Activated T-helper 1 cell treated with Interleukin-2 at 50 U/mL for 16 hours (primary cell): Measurements from ENCODE around the gene PSME3.
"Not testable (repeated sequence)": the region's sequence is repeated elsewhere in the genome, so short reads cannot be mapped to it uniquely, and the experiment has no call there.

ENCODE experiments used
- DNase-seq: peaks from one replicate; pipeline ENCODE4 v3.0.0-alpha.2; 2020; ENCODE audit warnings: low read depth

Gene PSME3

DNA sequence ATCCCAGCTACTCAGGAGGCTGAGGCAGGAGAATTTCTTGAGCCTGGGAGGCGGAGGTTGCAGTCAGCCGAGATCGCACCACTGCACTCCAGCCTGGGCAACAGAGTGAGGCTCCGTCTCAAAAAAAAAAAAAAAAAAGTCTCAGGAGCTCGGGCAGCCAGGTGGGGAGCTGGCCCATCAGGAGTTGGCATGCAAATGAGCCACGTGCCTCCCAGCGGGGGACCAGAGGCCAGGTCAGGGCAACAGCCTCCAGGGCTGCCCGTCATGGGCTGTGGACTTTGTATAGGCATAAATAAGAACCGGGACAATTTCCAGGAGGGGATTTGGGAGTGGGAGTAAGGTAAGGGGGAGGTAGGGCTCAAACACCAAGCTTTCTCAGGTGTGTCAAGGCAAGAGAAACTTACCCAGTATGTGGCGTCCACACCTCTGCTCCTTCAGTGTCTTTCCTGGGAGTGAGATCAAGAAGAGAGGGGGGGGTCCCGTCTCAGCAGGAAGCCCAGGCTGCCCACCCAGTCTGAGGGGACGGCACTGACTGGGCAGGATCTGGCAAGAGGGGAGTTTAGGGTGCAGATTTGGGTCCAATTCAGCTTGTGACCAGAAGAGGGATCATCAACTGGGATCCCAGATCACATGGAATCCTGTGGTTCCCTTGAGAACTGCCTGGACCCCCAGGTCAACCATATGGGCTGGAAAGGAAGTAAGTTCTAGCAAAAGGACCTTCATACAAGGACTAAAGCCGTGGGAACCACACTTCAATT is 45.1 kb downstream of the PSME3 start:
- DNase-seq: no peak

DNA sequence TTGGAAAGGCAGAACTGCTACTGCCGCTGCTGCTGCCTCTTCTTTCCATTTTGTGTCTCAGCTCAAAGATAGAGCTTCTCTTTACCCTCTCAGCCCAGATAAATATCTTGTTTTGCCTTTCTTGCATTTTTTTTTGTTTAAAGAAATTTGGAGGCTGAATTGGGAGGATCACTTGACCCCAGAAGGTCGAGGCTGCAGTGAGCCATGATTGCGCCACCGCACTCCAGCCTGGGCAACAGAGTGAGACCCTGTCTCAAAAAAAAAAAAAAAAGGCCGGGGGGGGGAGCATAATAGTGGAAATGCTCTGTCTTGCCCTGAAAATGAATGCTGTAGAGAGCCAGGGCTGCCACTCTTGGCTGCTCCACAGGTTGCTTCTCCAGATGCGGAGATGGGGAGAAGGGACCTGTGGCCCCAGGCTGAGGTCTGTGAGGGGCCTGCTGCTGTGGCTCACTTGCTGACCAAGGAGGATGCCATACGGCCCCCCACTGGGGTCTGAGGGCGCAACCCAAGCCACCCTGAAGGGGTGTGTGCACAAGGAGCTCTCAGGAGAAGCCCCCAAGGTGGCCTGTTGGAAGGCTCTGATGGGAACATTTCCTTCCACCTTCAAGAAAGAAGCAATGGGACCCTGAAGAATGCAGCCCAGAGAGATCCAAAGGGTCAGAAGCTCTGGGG is 45.9 kb downstream of the PSME3 start:
- DNase-seq: no peak

DNA sequence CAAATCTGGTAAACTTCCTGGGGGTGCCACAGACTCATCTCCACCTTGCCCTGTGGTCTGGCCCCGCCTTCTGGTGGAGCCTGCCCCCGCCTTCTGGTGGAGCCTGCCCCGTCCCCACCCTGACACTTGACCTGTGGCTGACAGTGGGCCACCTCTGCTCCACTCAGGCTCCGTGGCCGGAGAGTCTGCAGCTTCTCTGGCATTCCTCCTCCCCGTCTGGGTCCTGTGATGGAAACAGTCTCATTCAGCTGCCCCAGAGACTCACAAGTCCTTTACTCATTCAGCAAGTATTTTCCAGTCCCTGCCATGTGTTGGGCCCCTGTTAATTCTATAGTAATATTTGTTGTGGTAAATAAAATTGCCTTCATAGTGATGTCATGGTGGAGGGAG is 46.4 kb downstream of the PSME3 start:
- DNase-seq: no peak

- no peak for DNase-seq
Measured at GRCh38 chr17:42880776-42881310, 47.6 kb downstream of the PSME3 start.

DNA sequence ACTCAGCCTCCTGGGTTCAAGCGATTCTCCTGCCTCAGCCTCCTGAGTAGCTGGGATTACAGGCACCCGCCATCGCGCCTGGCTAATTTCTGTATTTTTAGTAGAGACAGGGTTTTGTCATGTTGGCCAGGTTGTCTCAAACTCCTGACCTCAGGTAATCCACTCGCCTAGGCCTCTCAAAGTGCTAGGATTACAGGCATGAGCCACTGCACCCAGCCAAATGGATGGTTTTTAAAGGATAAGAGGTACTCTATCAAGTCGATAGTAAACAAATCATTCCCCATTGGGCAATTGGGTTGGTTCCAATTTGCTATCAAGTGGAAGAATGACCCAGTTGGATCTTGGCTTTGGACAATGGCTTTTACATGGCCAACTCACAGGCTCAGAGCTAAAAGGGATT is 48.5 kb downstream of the PSME3 start:
- not testable (repeated sequence) for DNase-seq

- DNase-seq: no peak
Measured at GRCh38 chr17:42882166-42882565, 49.0 kb downstream of the PSME3 start.

DNA sequence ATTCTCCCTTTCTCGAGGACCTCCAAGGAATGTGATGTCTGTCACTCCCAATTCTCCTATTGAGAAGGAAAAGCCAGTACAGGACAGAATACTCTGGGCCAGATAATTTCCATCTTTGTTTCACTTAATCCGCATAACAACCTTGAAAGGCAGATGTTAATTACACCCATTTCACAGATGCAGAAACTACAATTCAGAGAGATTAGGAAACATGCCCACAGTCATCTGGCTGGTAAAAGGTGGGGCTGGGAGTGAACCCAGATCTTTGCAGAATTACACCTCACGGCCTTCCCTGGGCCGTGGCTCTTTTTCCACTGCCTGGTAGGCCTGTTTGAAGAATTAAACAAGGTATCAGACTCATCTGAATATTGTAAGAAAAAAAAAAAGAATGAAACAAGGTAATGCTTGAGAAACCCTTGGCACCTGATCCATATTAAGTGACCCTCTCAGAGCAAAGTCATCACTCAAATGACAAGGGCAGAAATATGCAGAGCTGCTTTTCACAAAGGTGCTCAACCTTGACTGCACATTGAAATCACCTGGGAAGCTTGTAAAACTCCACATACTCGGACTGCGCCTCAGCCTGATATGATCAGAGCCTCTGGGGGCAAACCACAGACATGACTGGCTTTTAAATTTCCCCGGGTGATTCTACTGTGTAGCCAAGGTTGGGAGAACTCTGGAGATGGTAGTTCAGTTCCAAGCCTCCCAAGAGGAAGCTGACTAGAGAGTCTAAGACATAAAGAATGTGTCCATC is 50.8 kb downstream of the PSME3 start:
- DNase-seq: no peak

DNA sequence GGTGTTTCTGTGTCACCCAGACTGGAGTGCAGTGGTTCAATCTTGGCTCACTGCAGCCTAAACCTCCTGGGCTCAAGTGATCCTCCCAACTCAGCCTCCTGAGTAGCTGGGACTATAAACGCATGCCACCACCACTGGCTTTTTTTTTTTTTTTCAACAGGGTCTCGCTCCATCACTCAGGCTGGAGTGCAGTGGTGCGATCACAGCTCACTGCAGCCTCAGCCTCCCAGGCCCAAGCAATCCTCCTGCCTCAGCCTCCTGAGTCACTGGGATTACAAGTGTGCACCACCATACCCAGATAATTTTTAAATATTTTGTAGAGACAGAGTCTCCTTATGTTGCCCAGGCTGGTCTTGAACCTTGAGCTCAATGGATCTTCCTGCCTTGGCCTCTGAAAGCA is 52.6 kb downstream of the PSME3 start:
- DNase-seq: not testable (repeated sequence)

GRCh38 chr17:42886283-42887176 is 53.3 kb downstream of the PSME3 start:
- DNase-seq: no peak

DNA sequence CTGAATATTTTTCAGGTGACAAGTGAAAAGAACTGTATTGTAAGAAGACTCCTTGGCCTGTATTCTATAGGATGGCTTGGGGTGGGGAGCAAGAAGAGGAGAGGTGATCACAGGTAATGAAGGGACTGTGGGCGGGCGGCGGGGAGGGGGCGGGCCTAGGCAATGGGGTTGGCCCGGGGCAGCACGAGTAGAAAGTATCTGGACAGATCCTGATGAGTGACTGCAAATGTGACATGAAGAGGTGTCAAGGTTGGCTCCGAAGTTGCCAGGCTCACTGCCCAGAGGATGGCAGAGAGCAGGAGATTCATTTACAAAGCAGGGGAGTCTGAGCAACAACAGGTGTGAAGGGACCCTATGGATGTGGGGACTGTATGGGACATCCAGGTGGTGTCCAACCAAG is 56.6 kb downstream of the PSME3 start:
- DNase-seq: no peak

GRCh38 chr17:42891539-42892152 is 58.4 kb downstream of the PSME3 start:
- no peak for DNase-seq

DNA sequence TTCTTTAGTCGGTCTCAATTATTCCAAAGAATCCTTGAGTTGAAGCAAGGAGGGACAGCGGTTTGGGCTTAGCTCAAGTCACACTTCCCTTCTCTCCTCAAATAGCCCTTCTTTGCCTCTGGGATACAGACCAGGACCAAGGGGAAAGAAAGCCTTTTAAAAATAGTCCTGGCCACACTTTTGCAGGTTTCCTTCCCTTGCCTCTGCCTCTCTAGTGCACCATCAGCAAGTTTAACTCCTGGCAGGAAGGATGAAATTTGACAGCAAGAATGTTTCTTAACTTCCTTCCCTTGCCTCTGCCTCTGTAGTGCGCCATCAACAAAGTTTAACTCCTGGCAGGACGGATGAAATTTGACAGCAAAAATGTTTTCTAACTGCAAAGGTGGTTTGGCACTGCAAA is 60.2 kb downstream of the PSME3 start:
- DNase-seq: no peak
